Sigmoid colon (tissue), 7 donors: Measurements from ENCODE around the gene LCAT. TPM values are rescaled to one million over a fixed set of nuclear protein-coding genes. Genes with fewer than 3 reads are reported as not detected.

Experiments
- DNase-seq: peaks from one replicate; pipeline ENCODE4 v3.0.0-alpha.2; 2019
- H3K27ac ChIP-seq, 4 donors: fragments of 200-600 bp; sonication (generic); one replicate each; pipeline ENCODE4 v1.5.1; 2016 to 2019; ENCODE audit warnings: mild to moderate bottlenecking in 1 of 4
- H3K27me3 ChIP-seq, 3 donors: fragments of 200-600 bp; sonication (generic); one replicate each; pipeline ENCODE4 v1.5.1; 2019; ENCODE audit warnings: mild to moderate bottlenecking in 1 of 3
- H3K36me3 ChIP-seq, 4 donors: fragments of 200-600 bp; sonication (generic); one replicate each; pipeline ENCODE4 v1.5.1; 2016 to 2019
- H3K4me1 ChIP-seq, 4 donors: fragments of 200-600 bp; sonication (generic); one replicate each; pipeline ENCODE4 v1.5.1; 2017 to 2019
- H3K4me3 ChIP-seq, 4 donors: fragments of 200-600 bp; sonication (generic); one replicate each; pipeline ENCODE4 v1.5.1; 2017 to 2019; ENCODE audit warnings: mild to moderate bottlenecking in 2 of 4, moderate library complexity in 1 of 4
- H3K9me3 ChIP-seq, 4 donors: fragments of 200-600 bp in 3 of 4; sonication (generic) in 3 of 4; one replicate each; pipeline versions ENCODE4 v1.5.1 to v1.6.1; 2013 to 2019
- EP300 ChIP-seq, 4 donors: sonication (generic); formaldehyde crosslinking; IDR thresholded peaks; one replicate each; pipeline ENCODE4 v1.6.1; 2017; ENCODE audit warnings: antibody characterized with exemption in 4 of 4
- POLR2A ChIP-seq, 2 donors: fragments of 450-650 bp; IDR thresholded peaks; one replicate each; pipeline ENCODE4 v1.6.1; 2016; ENCODE audit warnings: antibody characterized with exemption in 2 of 2, mild to moderate bottlenecking in 2 of 2, moderate library complexity in 2 of 2
- POLR2AphosphoS5 ChIP-seq, 4 donors: sonication (generic); formaldehyde crosslinking; IDR thresholded peaks; one replicate each; pipeline ENCODE4 v1.6.1; 2017; ENCODE audit warnings: antibody characterized with exemption in 4 of 4
- WGBS, 2 donors: extraction: QIAGEN DNeasy Blood & Tissue Kit; methylation state at CpG; one replicate each; pipeline ENCODE4 v1.1.7; 2013; 5-methylcytosine and 5-hydroxymethylcytosine counted together
- intact Hi-C: fragments of 100-400 bp; cut with DNase I; formaldehyde crosslinking; loops from one replicate; pipeline ENCODE4 v1.15.1; 2023
- polyA plus RNA-seq, 3 donors: library from polyadenylated mRNA; stranded (reverse); fragments of 200-250 nt; gene quantifications; one replicate each; pipeline ENCODE4 v1.2.3, GENCODE V29; 2013
- total RNA-seq, 4 donors: library from RNA; depleted of rRNA; stranded (reverse); fragments of >200 nt; gene quantifications; one replicate each; pipeline ENCODE4 v1.1.0, GENCODE V29; 2016
- TF ChIP-seq, protein P1 (sequence below), 4 experiments: fragments of 450-650 bp in 3 of 4; fragments of 200-600 bp in 1 of 4; IDR thresholded peaks; one replicate each; pipeline ENCODE4 v1.5.1; 2016 to 2019; ENCODE audit warnings: antibody characterized with exemption in 4 of 4, mild to moderate bottlenecking in 3 of 4, moderate library complexity in 2 of 4
- donor health status: healthy with polysubstance abuse.
- donor health status: Bipolar disorder and iron deficiency.
- donor health status: healthy.

Gene LCAT
- total and polyA plus RNA-seq, 7 donors, result 0.60 to 31.0 (median 10.4) TPM

- peak overlapping the region; percentile 70 to 85 (median 84) for H3K27ac ChIP-seq
- no peak for DNase-seq
- TF ChIP-seq EP300 (IDR thresholded peaks at IDR 0.05) (no peak), POLR2AphosphoS5 (IDR thresholded peaks at IDR 0.05) (peak in 2 of 4 donors; percentile 10 to 28), POLR2A (IDR thresholded peaks at IDR 0.05) (no peak)
- TF ChIP-seq, protein P1, sequence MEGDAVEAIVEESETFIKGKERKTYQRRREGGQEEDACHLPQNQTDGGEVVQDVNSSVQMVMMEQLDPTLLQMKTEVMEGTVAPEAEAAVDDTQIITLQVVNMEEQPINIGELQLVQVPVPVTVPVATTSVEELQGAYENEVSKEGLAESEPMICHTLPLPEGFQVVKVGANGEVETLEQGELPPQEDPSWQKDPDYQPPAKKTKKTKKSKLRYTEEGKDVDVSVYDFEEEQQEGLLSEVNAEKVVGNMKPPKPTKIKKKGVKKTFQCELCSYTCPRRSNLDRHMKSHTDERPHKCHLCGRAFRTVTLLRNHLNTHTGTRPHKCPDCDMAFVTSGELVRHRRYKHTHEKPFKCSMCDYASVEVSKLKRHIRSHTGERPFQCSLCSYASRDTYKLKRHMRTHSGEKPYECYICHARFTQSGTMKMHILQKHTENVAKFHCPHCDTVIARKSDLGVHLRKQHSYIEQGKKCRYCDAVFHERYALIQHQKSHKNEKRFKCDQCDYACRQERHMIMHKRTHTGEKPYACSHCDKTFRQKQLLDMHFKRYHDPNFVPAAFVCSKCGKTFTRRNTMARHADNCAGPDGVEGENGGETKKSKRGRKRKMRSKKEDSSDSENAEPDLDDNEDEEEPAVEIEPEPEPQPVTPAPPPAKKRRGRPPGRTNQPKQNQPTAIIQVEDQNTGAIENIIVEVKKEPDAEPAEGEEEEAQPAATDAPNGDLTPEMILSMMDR (IDR thresholded peaks at IDR 0.05), result no peak
- H3K27me3 ChIP-seq, result no peaks in the 10 kb centered on the region
- whole genome bisulfite sequencing, 2 donors, result 88 to 92% methylated on average over 24 of the region's 24 CpGs
- peaks cover 50 to 82% (median 61%) of the 10 kb centered on the region in 4 donors for H3K36me3 ChIP-seq
- intact Hi-C loops, result no loop called here
- no peaks in the 10 kb centered on the region for H3K9me3 ChIP-seq
- no peak overlapping the region for H3K4me3 ChIP-seq
- H3K4me1 ChIP-seq, result peaks cover 0 to 36% (median 31%) of the 10 kb centered on the region in 4 donors
These were observed 1.5 kb upstream of the LCAT start for GRCh38 chr16:67945392-67945933.

DNA sequence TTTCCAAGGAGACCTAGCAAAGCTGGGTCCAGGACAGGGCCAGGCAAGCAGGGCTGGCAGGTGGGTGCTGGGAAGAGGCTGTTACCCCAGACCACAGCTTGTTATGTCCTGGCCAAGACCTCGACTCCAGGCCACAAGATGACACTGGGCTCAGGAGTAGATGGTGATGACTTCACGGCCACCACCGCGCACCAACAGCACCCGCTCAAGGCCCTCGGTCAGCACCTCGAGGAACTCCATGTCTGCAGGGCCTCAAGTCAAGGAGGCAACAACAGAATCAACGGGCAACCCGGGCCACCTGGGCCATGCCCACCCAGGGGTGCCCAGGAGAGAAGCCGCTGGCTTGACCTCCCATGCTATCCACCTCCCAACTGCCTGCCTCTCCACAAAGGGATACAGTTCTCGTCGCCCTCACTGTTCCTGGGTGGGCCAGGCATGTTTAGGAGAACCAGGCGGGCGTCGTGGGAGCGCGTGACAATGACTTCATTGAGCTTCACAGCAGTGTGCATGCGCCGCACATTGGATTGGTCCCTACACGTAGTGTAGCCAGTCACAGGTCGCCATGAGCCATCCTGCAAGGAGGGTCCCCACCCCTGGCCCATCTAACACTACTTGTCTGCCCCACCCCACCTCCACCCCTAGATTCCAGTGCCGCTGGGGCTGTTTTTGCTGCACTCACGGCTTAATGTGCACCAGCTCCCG lies 921 bp upstream of the LCAT start:
- Histone ChIP-seq H3K27me3 (no peaks in the 10 kb centered on the region), H3K27ac (peak overlapping the region; percentile 70 to 85 (median 84)), H3K9me3 (no peaks in the 10 kb centered on the region), H3K36me3 (peaks cover 45 to 82% (median 57%) of the 10 kb centered on the region in 4 donors), H3K4me1 (peaks cover 0 to 41% (median 36%) of the 10 kb centered on the region in 4 donors), H3K4me3 (no peak overlapping the region)
- WGBS, 2 donors, result 91 to 93% methylated on average over 24 of the region's 24 CpGs
- DNase-seq, result no peak
- no peak for TF ChIP-seq EP300 (IDR thresholded peaks at IDR 0.05)
- TF ChIP-seq POLR2A (IDR thresholded peaks at IDR 0.05), result no peak
- TF ChIP-seq, protein P1 (IDR thresholded peaks at IDR 0.05), result no peak
- TF ChIP-seq POLR2AphosphoS5 (IDR thresholded peaks at IDR 0.05), result no peak
- intact Hi-C loops, result no loop called here

DNA sequence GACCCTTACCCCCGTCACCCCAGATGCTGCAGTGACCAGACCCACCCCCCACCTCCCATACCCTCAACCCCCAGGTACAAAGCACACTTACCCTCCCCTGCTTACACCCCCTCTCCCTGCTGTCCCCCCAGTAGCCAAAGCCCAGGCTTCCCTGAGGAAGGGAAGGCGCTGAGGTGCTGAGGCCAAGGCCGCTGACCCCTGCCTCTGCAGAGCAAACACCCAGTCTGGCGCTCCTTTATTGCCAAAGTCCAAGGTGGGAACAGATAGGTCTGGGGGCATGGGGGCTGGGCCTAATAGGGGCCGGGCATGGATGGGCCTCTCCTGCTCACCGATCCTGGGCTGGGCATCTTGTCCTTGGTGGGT lies 683 bp downstream of the LCAT start:
- H3K9me3 ChIP-seq, result no peaks in the 10 kb centered on the region
- H3K4me1 ChIP-seq, result peaks cover 0 to 46% (median 38%) of the 10 kb centered on the region in 4 donors
- H3K4me3 ChIP-seq, result no peak overlapping the region
- intact Hi-C loops, result no loop called here
- H3K27ac ChIP-seq, result peak overlapping the region; percentile 70 to 85 (median 84)
- DNase-seq, result no peak
- TF ChIP-seq EP300 (IDR thresholded peaks at IDR 0.05) (no peak), POLR2A (IDR thresholded peaks at IDR 0.05) (no peak), POLR2AphosphoS5 (IDR thresholded peaks at IDR 0.05) (no peak)
- TF ChIP-seq, protein P1 (IDR thresholded peaks at IDR 0.05), result no peak
- 57 to 82% methylated on average over 6 of the region's 6 CpGs for WGBS, 2 donors
- no peaks in the 10 kb centered on the region for H3K27me3 ChIP-seq
- H3K36me3 ChIP-seq, result peaks cover 32 to 71% (median 45%) of the 10 kb centered on the region in 4 donors

- peaks cover 0 to 46% (median 38%) of the 10 kb centered on the region in 4 donors for H3K4me1 ChIP-seq
- WGBS, 2 donors, result 76 to 91% methylated on average over 27 of the region's 27 CpGs
- H3K27me3 ChIP-seq, result no peaks in the 10 kb centered on the region
- peak overlapping the region; percentile 70 to 85 (median 84) for H3K27ac ChIP-seq
- no peaks in the 10 kb centered on the region for H3K9me3 ChIP-seq
- TF ChIP-seq POLR2AphosphoS5 (IDR thresholded peaks at IDR 0.05), result peak in 1 of 4 donors; percentile 38
- TF ChIP-seq, protein P1 (IDR thresholded peaks at IDR 0.05), result no peak
- H3K4me3 ChIP-seq, result no peak overlapping the region
- no peak for DNase-seq
- intact Hi-C loops, result no loop called here
- peaks cover 26 to 66% (median 39%) of the 10 kb centered on the region in 4 donors for H3K36me3 ChIP-seq
These were observed 1.2 kb downstream of the LCAT start for GRCh38 chr16:67942510-67943255.
